Activated T-helper 17 cell treated with anti-CD3 and anti-CD28 coated beads, Interleukin-2, amount 50 U/mL, for 72 hours (primary cell): ENCODE measurements around the gene IKZF2. TPM values are rescaled to one million over a fixed set of nuclear protein-coding genes. Genes with fewer than 3 reads are reported as not detected.
A peak's percentile ranks its signal among the peaks of the same experiment; 100 is the strongest.

ENCODE experiments used
- ATAC-seq: fragments of 150-1000 bp; cut with Tn5 transposase; replicated peaks from 2 replicates; pipeline ENCODE4 v1.10.0; 2021; ENCODE audit warnings: mild to moderate bottlenecking, moderate library complexity
- H3K27ac Mint-ChIP-seq: one replicate; pipeline ENCODE4 v1.8.0; 2022; ENCODE audit warnings: mixed read lengths
- H3K27me3 Mint-ChIP-seq: one replicate; pipeline ENCODE4 v1.8.0; 2022; ENCODE audit warnings: mixed read lengths
- H3K36me3 Mint-ChIP-seq: one replicate; pipeline ENCODE4 v1.8.0; 2022; ENCODE audit warnings: low read depth, mild to moderate bottlenecking, mixed read lengths
- H3K4me1 Mint-ChIP-seq: one replicate; pipeline ENCODE4 v1.8.0; 2022; ENCODE audit warnings: mixed read lengths
- H3K4me3 Mint-ChIP-seq: one replicate; pipeline ENCODE4 v1.8.0; 2022; ENCODE audit warnings: mild to moderate bottlenecking, mixed read lengths
- H3K9me3 Mint-ChIP-seq: one replicate; pipeline ENCODE4 v1.8.0; 2022; ENCODE audit warnings: mixed read lengths
- total RNA-seq, 2 donors: library from RNA; stranded (reverse); gene quantifications; one replicate each; pipeline ENCODE4 v1.2.3, GENCODE V29; 2022

IKZF2 gene
- total RNA-seq, 2 donors from 2014 or later = 8.7 to 12.4 TPM

DNA sequence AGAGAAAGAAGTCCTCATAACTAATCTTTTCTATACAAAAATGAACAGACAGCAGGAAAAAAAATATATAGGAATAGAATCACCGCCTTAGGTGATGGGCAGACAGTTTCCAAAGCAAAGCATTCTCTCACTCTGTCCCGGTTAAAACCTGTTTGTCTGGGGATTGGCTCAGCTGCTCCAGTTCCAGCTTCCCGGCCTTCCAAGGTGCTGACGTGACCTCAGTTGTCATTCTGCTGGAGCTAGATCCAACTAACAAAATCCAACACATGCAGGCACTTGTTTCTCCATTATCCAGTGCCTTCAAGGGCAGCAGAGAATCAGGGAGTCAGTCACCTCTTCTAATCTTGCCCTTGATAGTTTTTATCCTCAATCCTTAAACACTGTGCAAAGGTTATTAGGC is 52.8 kb downstream of the IKZF2 start:
- Mint-ChIP-seq H3K27ac (no peak overlapping the region), H3K27me3 (no peaks in the 10 kb centered on the region), H3K4me1 (no peaks in the 10 kb centered on the region), H3K4me3 (no peak overlapping the region), H3K9me3 (no peaks in the 10 kb centered on the region), H3K36me3 (no peaks in the 10 kb centered on the region)
- no peak for ATAC-seq

DNA sequence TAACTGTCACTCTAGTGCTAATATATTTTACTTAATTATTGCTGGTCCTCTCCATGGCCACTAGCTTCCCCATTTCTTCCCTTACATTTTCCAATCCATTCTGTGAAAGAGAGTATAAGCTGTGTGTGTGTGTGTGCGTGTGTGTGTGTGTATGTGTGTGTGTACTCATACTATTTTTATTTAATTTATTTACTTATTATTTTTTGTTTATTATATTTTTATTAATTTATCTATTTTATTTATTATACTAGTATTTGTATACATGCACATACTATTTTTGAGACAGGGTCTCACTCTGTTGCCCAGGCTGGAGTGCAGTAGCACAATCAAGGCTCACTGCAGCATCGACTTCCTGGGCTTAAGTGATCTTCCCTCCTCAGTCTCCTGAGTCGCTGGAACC is 59.6 kb downstream of the IKZF2 start:
- Mint-ChIP-seq H3K36me3 (no peaks in the 10 kb centered on the region), H3K4me3 (no peak overlapping the region), H3K9me3 (no peaks in the 10 kb centered on the region), H3K4me1 (no peaks in the 10 kb centered on the region), H3K27ac (no peak overlapping the region), H3K27me3 (no peaks in the 10 kb centered on the region)
- no peak for ATAC-seq

DNA sequence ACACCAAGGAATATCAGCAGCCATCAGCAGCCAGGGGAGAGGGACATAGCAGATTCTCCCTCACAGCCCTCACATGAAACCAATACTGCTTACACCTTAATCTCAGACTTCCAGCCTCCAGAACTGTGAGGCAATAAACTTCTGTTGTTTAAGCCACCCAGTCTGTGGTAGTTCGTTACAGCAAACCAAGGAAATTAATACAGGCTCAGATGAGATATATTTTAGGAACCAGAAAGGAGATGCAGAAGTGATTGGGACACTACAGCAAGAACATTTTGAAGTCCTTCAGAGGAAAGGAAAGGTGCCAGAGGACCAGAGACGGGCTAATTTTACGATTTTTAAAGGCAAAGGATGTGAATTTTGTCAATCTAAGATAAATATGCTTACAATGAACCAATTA is 60.6 kb downstream of the IKZF2 start:
- H3K27me3 Mint-ChIP-seq = no peaks in the 10 kb centered on the region
- H3K4me1 Mint-ChIP-seq = no peaks in the 10 kb centered on the region

DNA sequence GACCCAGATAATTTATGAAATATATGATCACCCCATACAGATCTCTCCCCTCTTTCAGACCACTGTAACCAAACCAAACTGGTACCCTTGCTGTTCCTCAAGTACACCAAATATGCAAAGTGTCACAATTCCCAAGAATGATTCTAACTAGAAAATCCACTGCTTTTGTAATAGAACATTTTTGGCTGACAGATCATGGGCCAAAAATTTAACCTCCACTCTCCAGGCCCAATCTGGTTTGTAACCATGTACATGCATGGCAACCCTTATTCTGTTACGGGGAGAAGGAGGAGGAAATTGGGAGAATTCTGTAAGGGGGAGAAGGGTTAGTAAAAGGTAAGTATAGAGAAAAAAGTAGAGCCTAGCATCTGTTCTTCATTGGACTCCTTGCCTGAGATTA is 62.0 kb downstream of the IKZF2 start:
- Mint-ChIP-seq H3K4me1 (no peaks in the 10 kb centered on the region), H3K36me3 (no peaks in the 10 kb centered on the region), H3K27me3 (no peaks in the 10 kb centered on the region), H3K4me3 (no peak overlapping the region), H3K9me3 (no peaks in the 10 kb centered on the region), H3K27ac (no peak overlapping the region)
- no peak for ATAC-seq

More for the DNA sequence above, 60.6 kb downstream of the IKZF2 start:
- Mint-ChIP-seq H3K27ac (no peak overlapping the region), H3K36me3 (no peaks in the 10 kb centered on the region), H3K4me3 (no peak overlapping the region), H3K9me3 (no peaks in the 10 kb centered on the region)
- no peak for ATAC-seq

DNA sequence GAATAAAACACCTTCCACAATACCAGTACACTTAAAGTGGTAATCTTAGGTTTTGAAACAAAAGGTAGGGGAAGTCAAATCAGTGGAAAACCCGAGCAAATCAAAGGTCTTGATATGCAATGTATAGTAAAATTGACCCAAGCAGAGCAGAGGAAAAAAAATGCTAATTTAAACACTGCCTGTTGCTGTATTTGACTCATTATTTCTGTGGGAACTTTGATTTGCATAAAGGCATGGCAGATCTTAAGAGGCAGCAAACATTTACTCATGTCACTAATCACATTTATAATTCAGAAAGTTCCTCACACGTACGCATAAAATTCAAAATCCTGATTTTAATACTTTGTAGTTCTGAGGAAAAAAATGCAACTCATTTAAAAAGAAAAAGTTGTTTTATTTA is 64.4 kb downstream of the IKZF2 start:
- peak; percentile 53 for ATAC-seq
- Mint-ChIP-seq H3K4me1 (no peaks in the 10 kb centered on the region), H3K36me3 (no peaks in the 10 kb centered on the region), H3K9me3 (no peaks in the 10 kb centered on the region), H3K27me3 (no peaks in the 10 kb centered on the region), H3K4me3 (no peak overlapping the region), H3K27ac (no peak overlapping the region)

- ATAC-seq = no peak
- H3K9me3 Mint-ChIP-seq = no peaks in the 10 kb centered on the region
- no peak overlapping the region for H3K4me3 Mint-ChIP-seq
- no peaks in the 10 kb centered on the region for H3K27me3 Mint-ChIP-seq
- H3K4me1 Mint-ChIP-seq = no peaks in the 10 kb centered on the region
- H3K27ac Mint-ChIP-seq = no peak overlapping the region
- H3K36me3 Mint-ChIP-seq = no peaks in the 10 kb centered on the region
Measured at GRCh38 chr2:213086571-213086970, 64.8 kb downstream of the IKZF2 start.

GRCh38 chr2:213086050-213086449 is 65.4 kb downstream of the IKZF2 start:
- no peak overlapping the region for H3K4me3 Mint-ChIP-seq

GRCh38 chr2:213085538-213085937 is 65.9 kb downstream of the IKZF2 start:
- Mint-ChIP-seq H3K36me3 (no peaks in the 10 kb centered on the region), H3K27me3 (no peaks in the 10 kb centered on the region), H3K9me3 (peaks cover 5% of the 10 kb centered on the region), H3K4me3 (no peak overlapping the region), H3K27ac (no peak overlapping the region), H3K4me1 (no peaks in the 10 kb centered on the region)
- ATAC-seq = no peak

More at GRCh38 chr2:213086050-213086449, 65.4 kb downstream of the IKZF2 start:
- no peak for ATAC-seq
- Mint-ChIP-seq H3K36me3 (no peaks in the 10 kb centered on the region), H3K27me3 (no peaks in the 10 kb centered on the region), H3K27ac (no peak overlapping the region), H3K9me3 (peaks cover 4% of the 10 kb centered on the region), H3K4me1 (no peaks in the 10 kb centered on the region)

DNA sequence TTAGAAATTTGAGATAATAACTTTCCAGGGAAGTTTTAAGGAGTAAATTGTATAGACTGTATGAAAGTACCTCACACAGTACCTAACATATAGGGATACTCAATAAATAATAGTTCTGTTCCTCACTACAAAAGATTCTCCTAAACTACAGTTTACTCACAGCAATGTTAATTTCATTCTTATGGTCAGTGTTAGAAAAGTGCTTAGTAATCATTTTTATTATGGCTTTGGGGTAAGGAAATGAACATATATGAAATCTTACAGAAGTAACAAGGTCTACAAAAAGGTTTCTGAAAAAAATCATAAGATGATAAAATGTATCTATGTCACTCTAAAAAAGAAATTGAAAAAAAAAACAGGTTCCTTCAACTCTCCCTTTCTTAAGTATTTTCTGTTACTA is 67.2 kb downstream of the IKZF2 start:
- Mint-ChIP-seq H3K36me3 (no peaks in the 10 kb centered on the region), H3K27ac (no peak overlapping the region), H3K9me3 (peaks cover 5% of the 10 kb centered on the region), H3K27me3 (no peaks in the 10 kb centered on the region), H3K4me1 (no peaks in the 10 kb centered on the region), H3K4me3 (no peak overlapping the region)
- ATAC-seq = no peak

DNA sequence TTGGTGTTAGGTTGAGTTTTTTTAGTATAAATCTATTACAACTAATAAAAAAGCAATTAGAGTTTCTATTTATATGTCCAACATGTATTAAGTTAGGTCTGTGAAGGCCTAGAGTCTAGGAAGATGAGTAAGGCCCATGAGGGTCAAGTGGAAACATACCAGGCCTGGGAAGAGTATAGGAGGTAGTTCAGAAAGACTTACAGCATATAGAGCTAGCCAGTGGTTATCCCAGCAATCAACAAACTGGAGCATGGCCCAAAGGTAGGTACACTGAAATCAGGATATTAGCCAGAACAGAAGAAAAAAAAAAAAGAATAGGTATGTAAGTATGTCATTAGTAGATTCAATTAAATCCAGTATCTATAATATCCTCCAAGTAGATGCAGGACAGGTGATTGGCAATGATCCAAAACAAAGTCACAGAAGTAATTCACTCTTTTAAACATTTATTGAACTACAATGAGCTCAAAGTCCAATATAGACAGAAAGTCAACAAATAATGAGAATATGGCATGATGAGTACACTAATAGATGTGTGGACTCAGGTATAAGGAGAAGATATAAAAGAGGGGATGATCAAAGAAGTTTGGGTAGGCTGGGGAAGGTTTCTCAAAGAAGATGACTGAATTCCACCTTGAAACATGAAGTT is 70.3 kb downstream of the IKZF2 start:
- no peaks in the 10 kb centered on the region for H3K4me1 Mint-ChIP-seq
- H3K9me3 Mint-ChIP-seq = peaks cover 8% of the 10 kb centered on the region
- H3K27me3 Mint-ChIP-seq = no peaks in the 10 kb centered on the region
- ATAC-seq = no peak
- no peak overlapping the region for H3K27ac Mint-ChIP-seq
- H3K4me3 Mint-ChIP-seq = no peak overlapping the region
- H3K36me3 Mint-ChIP-seq = no peaks in the 10 kb centered on the region

- ATAC-seq = no peak
- Mint-ChIP-seq H3K9me3 (peaks cover 8% of the 10 kb centered on the region), H3K27ac (no peak overlapping the region), H3K27me3 (no peaks in the 10 kb centered on the region), H3K4me3 (no peak overlapping the region), H3K4me1 (no peaks in the 10 kb centered on the region), H3K36me3 (no peaks in the 10 kb centered on the region)
Measured at GRCh38 chr2:213079756-213080155, 71.7 kb downstream of the IKZF2 start.

DNA sequence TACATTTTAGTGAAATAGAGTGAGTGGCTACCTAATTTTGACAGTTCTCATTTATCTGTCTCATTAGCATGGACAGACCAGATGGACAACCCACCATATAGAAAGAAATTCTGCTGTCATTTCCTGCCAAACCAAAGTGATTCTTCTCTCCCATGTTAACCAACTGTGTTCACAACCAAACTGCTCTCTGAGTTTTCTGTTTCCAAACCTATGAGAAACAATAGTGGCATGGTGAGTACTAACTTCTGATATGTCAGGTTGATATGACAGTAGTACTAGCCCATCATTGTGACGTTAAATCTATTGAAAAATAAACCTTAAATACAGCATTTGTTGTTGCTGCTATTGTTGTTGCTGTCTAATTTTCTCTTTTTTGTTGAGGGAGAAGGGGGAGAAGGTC is 72.7 kb downstream of the IKZF2 start:
- no peak for ATAC-seq
- Mint-ChIP-seq H3K9me3 (peaks cover 8% of the 10 kb centered on the region), H3K36me3 (no peaks in the 10 kb centered on the region), H3K4me1 (no peaks in the 10 kb centered on the region), H3K27ac (no peak overlapping the region), H3K27me3 (no peaks in the 10 kb centered on the region), H3K4me3 (no peak overlapping the region)

- Mint-ChIP-seq H3K4me3 (no peak overlapping the region), H3K4me1 (no peaks in the 10 kb centered on the region), H3K27me3 (no peaks in the 10 kb centered on the region), H3K27ac (no peak overlapping the region), H3K9me3 (no peaks in the 10 kb centered on the region), H3K36me3 (no peaks in the 10 kb centered on the region)
- ATAC-seq = no peak
Measured at GRCh38 chr2:213069531-213069930, 81.9 kb downstream of the IKZF2 start.

DNA sequence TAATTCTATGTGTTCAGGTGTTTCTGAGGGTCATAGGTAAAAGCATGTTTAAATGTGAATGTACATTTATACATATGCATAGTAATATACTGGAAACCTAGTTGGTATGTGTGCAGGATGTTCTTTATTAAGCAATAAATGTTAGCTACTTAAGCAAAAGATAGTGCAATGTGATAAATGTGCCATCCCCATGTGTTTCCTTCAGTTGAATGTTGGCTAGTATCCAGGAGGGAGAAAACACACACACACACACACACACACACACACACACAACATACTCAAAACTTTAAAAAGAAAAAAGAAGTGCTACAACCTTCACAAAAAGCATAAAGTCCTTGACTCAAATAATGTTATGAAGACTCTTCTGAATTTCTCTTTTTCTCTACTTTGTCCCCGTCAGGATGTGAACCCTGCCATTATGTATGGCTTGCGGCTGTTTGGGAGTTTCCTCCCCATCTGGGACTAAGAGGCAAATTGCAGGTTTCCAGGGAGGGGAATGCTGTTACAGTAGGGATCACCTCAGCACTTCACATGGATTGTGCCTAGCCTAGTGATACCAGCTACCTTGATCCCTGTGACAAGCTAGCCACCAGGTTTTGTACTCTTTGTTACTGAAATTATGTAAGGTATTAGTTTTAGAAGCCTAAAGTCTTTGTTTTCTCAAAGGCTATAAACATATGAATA is 82.6 kb downstream of the IKZF2 start:
- Mint-ChIP-seq H3K9me3 (no peaks in the 10 kb centered on the region), H3K36me3 (no peaks in the 10 kb centered on the region), H3K27ac (no peak overlapping the region), H3K4me3 (no peak overlapping the region), H3K27me3 (no peaks in the 10 kb centered on the region), H3K4me1 (no peaks in the 10 kb centered on the region)
- no peak for ATAC-seq

DNA sequence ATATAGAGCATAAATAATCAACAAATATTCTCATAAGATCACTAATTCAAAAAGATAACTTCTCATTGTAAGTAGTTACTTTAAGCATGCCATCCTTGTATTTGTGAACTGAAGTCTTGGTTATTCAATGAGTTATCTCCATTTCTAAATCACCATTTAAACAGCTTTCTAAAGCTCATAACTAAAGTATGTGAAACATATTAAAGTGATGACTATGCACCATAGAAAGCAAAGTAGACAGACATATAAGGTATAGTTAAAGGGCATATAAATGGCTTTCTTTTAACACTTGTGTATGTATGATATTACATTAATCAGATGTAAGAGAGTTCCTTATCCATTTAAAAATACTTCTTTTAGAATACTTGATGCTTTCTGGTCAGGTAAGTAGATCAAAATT is 83.5 kb downstream of the IKZF2 start:
- no peak overlapping the region for H3K4me3 Mint-ChIP-seq
- H3K27me3 Mint-ChIP-seq = no peaks in the 10 kb centered on the region
- no peak overlapping the region for H3K27ac Mint-ChIP-seq
- no peak for ATAC-seq
- H3K4me1 Mint-ChIP-seq = no peaks in the 10 kb centered on the region
- H3K36me3 Mint-ChIP-seq = no peaks in the 10 kb centered on the region
- H3K9me3 Mint-ChIP-seq = no peaks in the 10 kb centered on the region

GRCh38 chr2:213066443-213066743 is 85.0 kb downstream of the IKZF2 start:
- no peaks in the 10 kb centered on the region for H3K9me3 Mint-ChIP-seq
- no peak overlapping the region for H3K27ac Mint-ChIP-seq
- H3K36me3 Mint-ChIP-seq = no peaks in the 10 kb centered on the region
- no peak for ATAC-seq
- no peaks in the 10 kb centered on the region for H3K4me1 Mint-ChIP-seq
- peak overlapping the region; percentile 4 for H3K4me3 Mint-ChIP-seq
- H3K27me3 Mint-ChIP-seq = no peaks in the 10 kb centered on the region
